A673 (cell line): ENCODE measurements around the gene IGFBP1. TPM values are rescaled to one million over a fixed set of nuclear protein-coding genes. Genes with fewer than 3 reads are reported as not detected.

Experiments used
- BruUV-seq: library from RNA; stranded (reverse); fragments of 400-500 nt; replicated peaks from 2 replicates; lab custom pipeline; 2021; lab: Mats Ljungman, UMichigan
- CTCF ChIA-PET: fragments of 300-600 bp; sonication (Branson Sonifier 250); formaldehyde crosslinking; loops from one replicate; lab custom pipeline; 2022; ENCODE audit warnings: antibody characterized with exemption; lab: Charles Lee
- POLR2A ChIA-PET: fragments of 300-600 bp; sonication (Branson Sonifier 250); formaldehyde crosslinking; loops from one replicate; lab custom pipeline; 2022; ENCODE audit warnings: antibody characterized with exemption; ENCODE audit not compliant: low non-redundant PET; lab: Charles Lee
- DNase-seq: peaks from one replicate; pipeline ENCODE4 v3.0.0-alpha.2; 2015; ENCODE audit warnings: low spot score
- H3K27ac ChIP-seq: fragments of 200-600 bp; sonication (generic); 2 replicates; pipeline ENCODE4 v1.5.1; 2016; ENCODE audit warnings: mixed run types, low read depth, mild to moderate bottlenecking, mixed read lengths, antibody characterized with exemption, low read length; ENCODE audit not compliant: poor library complexity, severe bottlenecking
- H3K27me3 ChIP-seq: fragments of 200-600 bp; sonication (generic); replicated peaks from 2 replicates; pipeline ENCODE4 v1.6.1; 2017; ENCODE audit warnings: mixed run types, low read depth, mild to moderate bottlenecking, mixed read lengths, antibody characterized with exemption, low read length; ENCODE audit not compliant: insufficient read depth, poor library complexity
- H3K36me3 ChIP-seq: fragments of 200-600 bp; sonication (generic); 2 replicates; pipeline ENCODE4 v1.6.1; 2016; ENCODE audit warnings: mixed run types, mild to moderate bottlenecking, mixed read lengths, antibody characterized with exemption, low read length; ENCODE audit not compliant: insufficient read depth, poor library complexity, severe bottlenecking
- H3K4me1 ChIP-seq: fragments of 200-600 bp; sonication (generic); 2 replicates; pipeline ENCODE4 v1.6.1; 2017; ENCODE audit warnings: mixed run types, mild to moderate bottlenecking, mixed read lengths, antibody characterized with exemption, low read length; ENCODE audit not compliant: insufficient read depth, poor library complexity, severe bottlenecking
- H3K4me3 ChIP-seq: fragments of 200-600 bp; sonication (generic); 2 replicates; pipeline ENCODE4 v1.5.1; 2016; ENCODE audit warnings: low read depth, mixed run types, mild to moderate bottlenecking, mixed read lengths, low read length; ENCODE audit not compliant: poor library complexity, severe bottlenecking
- H3K9me3 ChIP-seq: fragments of 200-600 bp; sonication (generic); 2 replicates; pipeline ENCODE4 v1.6.1; 2016; ENCODE audit warnings: mixed run types, low read depth, mild to moderate bottlenecking, mixed read lengths, antibody characterized with exemption, low read length; ENCODE audit not compliant: poor library complexity, severe bottlenecking
- EZH2 ChIP-seq: fragments of 200-600 bp; sonication (generic); IDR thresholded peaks from 2 replicates; pipeline ENCODE4 v1.6.1; 2017; ENCODE audit warnings: borderline replicate concordance, low read depth, mild to moderate bottlenecking, mixed read lengths, antibody characterized with exemption, low read length; ENCODE audit not compliant: poor library complexity, severe bottlenecking
- intact Hi-C: fragments of 100-400 bp; cut with micrococcal nuclease; formaldehyde crosslinking; loops from one replicate; pipeline ENCODE4 v1.10.0; 2022; ENCODE audit not compliant: unreplicated experiment
- total RNA-seq: library from RNA; stranded (reverse); gene quantifications from 2 replicates; pipeline ENCODE4 v1.2.3, GENCODE V29; 2021
- TF ChIP-seq, protein P1 (sequence below): fragments of 300-800, 200-600 bp; sonication (generic); conservative IDR thresholded peaks from 2 replicates; pipeline ENCODE4 v1.5.1; 2017; ENCODE audit warnings: low read depth, mild to moderate bottlenecking, antibody characterized with exemption, low read length, moderate library complexity, mixed read lengths

Gene IGFBP1
- total RNA-seq, 1 experiment from 2014 or later: not detected

DNA sequence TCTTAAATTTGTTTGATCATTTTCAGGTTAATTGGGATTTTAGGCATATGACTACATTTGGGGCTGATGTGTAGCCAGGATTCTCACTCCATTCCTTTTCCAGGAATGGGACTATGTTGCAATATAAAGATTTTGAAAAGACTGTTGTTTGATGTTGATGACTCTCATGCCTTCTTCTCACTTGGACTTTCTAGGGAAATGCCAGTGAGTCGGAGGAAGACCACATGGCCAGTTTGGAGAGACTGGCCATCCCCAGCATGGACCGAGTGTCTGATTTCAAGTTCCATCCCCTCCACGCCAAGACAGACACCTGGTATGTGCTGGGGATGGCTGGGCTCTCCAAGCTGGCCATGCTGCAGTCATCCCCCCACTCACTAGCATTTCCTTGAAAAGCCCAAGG lies 27.3 kb downstream of the IGFBP1 start:
- no peak for TF ChIP-seq EZH2
- TF ChIP-seq, protein P1, sequence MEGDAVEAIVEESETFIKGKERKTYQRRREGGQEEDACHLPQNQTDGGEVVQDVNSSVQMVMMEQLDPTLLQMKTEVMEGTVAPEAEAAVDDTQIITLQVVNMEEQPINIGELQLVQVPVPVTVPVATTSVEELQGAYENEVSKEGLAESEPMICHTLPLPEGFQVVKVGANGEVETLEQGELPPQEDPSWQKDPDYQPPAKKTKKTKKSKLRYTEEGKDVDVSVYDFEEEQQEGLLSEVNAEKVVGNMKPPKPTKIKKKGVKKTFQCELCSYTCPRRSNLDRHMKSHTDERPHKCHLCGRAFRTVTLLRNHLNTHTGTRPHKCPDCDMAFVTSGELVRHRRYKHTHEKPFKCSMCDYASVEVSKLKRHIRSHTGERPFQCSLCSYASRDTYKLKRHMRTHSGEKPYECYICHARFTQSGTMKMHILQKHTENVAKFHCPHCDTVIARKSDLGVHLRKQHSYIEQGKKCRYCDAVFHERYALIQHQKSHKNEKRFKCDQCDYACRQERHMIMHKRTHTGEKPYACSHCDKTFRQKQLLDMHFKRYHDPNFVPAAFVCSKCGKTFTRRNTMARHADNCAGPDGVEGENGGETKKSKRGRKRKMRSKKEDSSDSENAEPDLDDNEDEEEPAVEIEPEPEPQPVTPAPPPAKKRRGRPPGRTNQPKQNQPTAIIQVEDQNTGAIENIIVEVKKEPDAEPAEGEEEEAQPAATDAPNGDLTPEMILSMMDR: no peak
- CTCF ChIA-PET: no interaction called here
- POLR2A ChIA-PET: no interaction called here

DNA sequence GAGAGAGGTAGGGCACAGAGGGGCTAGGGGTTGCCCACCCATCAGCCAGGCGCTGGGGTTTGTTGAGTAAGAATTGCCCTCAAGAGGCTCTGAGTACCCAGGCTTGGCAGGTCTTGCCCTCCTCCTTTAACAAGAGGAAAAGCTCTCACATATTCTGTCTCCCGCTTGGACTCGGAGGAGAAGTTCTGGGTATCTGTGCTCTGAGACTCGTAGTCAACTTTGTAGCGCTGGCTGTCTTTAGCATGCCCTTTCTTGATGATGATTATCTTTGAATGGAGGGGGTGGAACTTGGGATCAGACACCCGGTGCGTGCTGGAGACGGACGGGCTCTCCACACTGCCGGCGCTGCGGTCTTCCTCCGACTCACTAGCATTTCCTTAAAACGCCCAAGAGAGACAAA lies 28.8 kb downstream of the IGFBP1 start:
- no TSS peak for BruUV-seq
- intact Hi-C loops: loop anchor here (1.0 to 10.0 kb wide), 2 partner anchors 1263 to 1908 kb away; no protein-coding TSS in a partner anchor
- POLR2A ChIA-PET: no interaction called here

More for the DNA sequence above, 27.3 kb downstream of the IGFBP1 start:
- Histone ChIP-seq H3K27ac (no peak overlapping the region), H3K36me3 (no peaks in the 10 kb centered on the region), H3K27me3 (peaks cover 56% of the 10 kb centered on the region), H3K4me3 (no peak overlapping the region), H3K4me1 (no peaks in the 10 kb centered on the region), H3K9me3 (no peaks in the 10 kb centered on the region)
- intact Hi-C loops: loop anchor here (10.0 kb wide), 1 partner anchor 1909 kb away; no protein-coding TSS in a partner anchor
- no peak for DNase-seq
- BruUV-seq: no TSS peak

DNA sequence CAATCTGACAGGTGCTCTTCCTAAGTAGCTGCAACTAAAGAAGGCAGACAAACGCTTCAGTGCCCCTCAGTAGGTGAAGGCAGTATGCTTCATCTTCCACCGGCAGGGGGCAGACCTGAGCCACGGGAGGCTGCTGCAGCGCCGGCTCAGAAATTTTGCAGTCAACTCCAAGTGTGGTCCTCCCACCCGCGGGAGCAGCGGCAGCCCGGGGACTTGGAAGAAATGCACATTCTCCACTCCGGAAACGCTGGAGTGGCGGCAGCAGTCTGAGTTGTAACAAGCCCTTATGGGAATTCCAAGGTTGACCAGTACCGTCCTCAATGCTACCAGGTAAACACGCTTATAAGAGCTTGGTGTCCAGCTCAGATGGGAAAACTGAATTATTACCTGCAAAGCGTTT lies 29.4 kb downstream of the IGFBP1 start:
- no TSS peak for BruUV-seq
- TF ChIP-seq EZH2: no peak
- TF ChIP-seq, protein P1: peak; percentile 93
- POLR2A ChIA-PET: no interaction called here
- peaks cover 71% of the 10 kb centered on the region for H3K27me3 ChIP-seq
- intact Hi-C loops: loop anchor here (1.0 to 10.0 kb wide), 2 partner anchors 1263 to 1907 kb away; no protein-coding TSS in a partner anchor
- CTCF ChIA-PET: no interaction called here
- H3K4me3 ChIP-seq: no peak overlapping the region
- H3K9me3 ChIP-seq: no peaks in the 10 kb centered on the region
- H3K27ac ChIP-seq: no peak overlapping the region
- H3K4me1 ChIP-seq: peaks cover 3% of the 10 kb centered on the region
- DNase-seq: peak; percentile 78
- H3K36me3 ChIP-seq: no peaks in the 10 kb centered on the region

More for the DNA sequence above, 28.8 kb downstream of the IGFBP1 start:
- Histone ChIP-seq H3K9me3 (no peaks in the 10 kb centered on the region), H3K27ac (no peak overlapping the region), H3K4me3 (no peak overlapping the region), H3K4me1 (no peaks in the 10 kb centered on the region), H3K27me3 (peaks cover 65% of the 10 kb centered on the region), H3K36me3 (no peaks in the 10 kb centered on the region)
- no peak for DNase-seq
- TF ChIP-seq, protein P1: no peak
- TF ChIP-seq EZH2: no peak
- CTCF ChIA-PET: no interaction called here
